GM12872 (cell line): ENCODE data around the gene NFATC3.

Source experiments
- CTCF ChIP-seq: IDR thresholded peaks from 3 replicates; pipeline ENCODE4 v1.5.1; 2011; ENCODE audit warnings: low read depth, mild to moderate bottlenecking, low read length, moderate library complexity; ENCODE audit not compliant: insufficient read depth

The NFATC3 gene

GRCh38 chr16:68091380-68092261 lies 6.5 kb downstream of the NFATC3 start:
- TF ChIP-seq CTCF = no peak

- peak; percentile 59 for TF ChIP-seq CTCF
Observed at GRCh38 chr16:68093816-68094613, 8.8 kb downstream of the NFATC3 start.

GRCh38 chr16:68094614-68094934 lies 9.4 kb downstream of the NFATC3 start:
- TF ChIP-seq CTCF = no peak

- no peak for TF ChIP-seq CTCF
Observed at GRCh38 chr16:68096491-68096890, 11.3 kb downstream of the NFATC3 start.

GRCh38 chr16:68097088-68097487 lies 11.9 kb downstream of the NFATC3 start:
- TF ChIP-seq CTCF = no peak

GRCh38 chr16:68097895-68098294 lies 12.7 kb downstream of the NFATC3 start:
- no peak for TF ChIP-seq CTCF

- no peak for TF ChIP-seq CTCF
Observed at GRCh38 chr16:68100488-68100887, 15.3 kb downstream of the NFATC3 start.
